HCT116 (cell line): ENCODE measurements around the gene RRBP1. TPM values are rescaled to one million over a fixed set of nuclear protein-coding genes. Genes with fewer than 3 reads are reported as not detected.

Experiments used
- ATAC-seq: fragments of 200-7000 bp; cut with Tn5 transposase; 2 replicates; pipeline ENCODE4 v1.9.1; 2020; ENCODE audit warnings: mild to moderate bottlenecking, moderate library complexity
- BruUV-seq: library from RNA; stranded (reverse); fragments of 400-500 nt; replicated peaks from 2 replicates; lab custom pipeline; 2021; lab: Mats Ljungman, UMichigan
- CTCF ChIA-PET: fragments of 300-600 bp; sonication (Branson Sonifier 250); formaldehyde crosslinking; loops from one replicate; lab custom pipeline; 2021; ENCODE audit warnings: antibody characterized with exemption; lab: Charles Lee
- POLR2A ChIA-PET: fragments of 300-600, 350-600 bp; sonication (Branson Sonifier 250); formaldehyde crosslinking; loops from one replicate; lab custom pipeline; 2021; ENCODE audit warnings: antibody characterized with exemption; lab: Charles Lee
- RAD21 ChIA-PET, 2 experiments: fragments of 300-600 bp; sonication (Branson Sonifier 250); formaldehyde crosslinking; loops; one replicate each; lab custom pipeline; 2023; ENCODE audit warnings: low total read pairs in 2 of 2; ENCODE audit not compliant: uncharacterized antibody in 2 of 2, unreplicated experiment in 2 of 2, low non-redundant PET in 1 of 2; lab: Charles Lee
- DNase-seq: peaks from one replicate; pipeline ENCODE4 v3.0.0-alpha.2; 2010; ENCODE audit warnings: low read depth, low spot score
- H2AFZ ChIP-seq: fragments of 200-600 bp; shearing (Covaris generic), sonication (generic); 2 replicates; pipeline ENCODE4 v1.6.1; 2017; ENCODE audit warnings: low read depth, mixed run types, mixed read lengths, antibody characterized with exemption, low read length; ENCODE audit not compliant: poor library complexity, severe bottlenecking
- H3K27ac ChIP-seq: 2 replicates; pipeline ENCODE4 v1.5.1; 2012; ENCODE audit warnings: low read depth, low read length
- H3K27me3 ChIP-seq: fragments of 200-600 bp; sonication (generic); 2 replicates; pipeline ENCODE4 v1.6.1; 2016; ENCODE audit warnings: mixed run types, low read length, mixed read lengths; ENCODE audit not compliant: insufficient read depth
- H3K36me3 ChIP-seq, 2 experiments: fragments of 200-500 bp in 1 of 2; fragments of 200-600 bp in 1 of 2; sonication (Bioruptor generic) in 1 of 2; sonication (generic) in 1 of 2; 2 replicates each; pipeline versions ENCODE4 v1.5.1 to v1.6.1; 2014 to 2016; ENCODE audit warnings: low read length in 2 of 2, inconsistent platforms in 1 of 2, mixed read lengths in 1 of 2, mixed run types in 1 of 2; ENCODE audit not compliant: insufficient read depth in 2 of 2, control insufficient read depth in 1 of 2
- H3K4me1 ChIP-seq, 2 experiments: fragments of 200-600 bp in 1 of 2; sonication (generic) in 1 of 2; 2 replicates each; pipeline versions ENCODE4 v1.5.1 to v1.6.1; 2012 to 2017; ENCODE audit warnings: low read length in 2 of 2, inconsistent platforms in 1 of 2, mild to moderate bottlenecking in 1 of 2, mixed read lengths in 1 of 2, mixed run types in 1 of 2, moderate library complexity in 1 of 2; ENCODE audit not compliant: insufficient read depth in 2 of 2, control insufficient read depth in 1 of 2
- H3K4me2 ChIP-seq: fragments of 200-600 bp; sonication (generic); 2 replicates; pipeline ENCODE4 v1.6.1; 2017; ENCODE audit warnings: mixed run types, low read length, mixed read lengths
- H3K4me3 ChIP-seq, 2 experiments: fragments of 200-600 bp in 1 of 2; sonication (generic) in 1 of 2; replicated peaks in 1 of 2; 2 replicates each; pipeline ENCODE4 v1.5.1; 2011 to 2016; ENCODE audit warnings: low read length in 2 of 2, control low read depth in 1 of 2, low read depth in 1 of 2, mild to moderate bottlenecking in 1 of 2, mixed read lengths in 1 of 2, mixed run types in 1 of 2
- H3K79me2 ChIP-seq: fragments of 200-600 bp; sonication (generic); 2 replicates; pipeline ENCODE4 v1.6.1; 2017; ENCODE audit warnings: mild to moderate bottlenecking, mixed run types, low read length, moderate library complexity, mixed read lengths; ENCODE audit not compliant: insufficient read depth
- H3K9ac ChIP-seq: fragments of 200-600 bp; sonication (generic); 2 replicates; pipeline ENCODE4 v1.6.1; 2016; ENCODE audit warnings: low read length, mixed read lengths
- H3K9me2 ChIP-seq: fragments of 200-600 bp; sonication (generic), shearing (Covaris generic); 2 replicates; pipeline ENCODE4 v1.6.1; 2017; ENCODE audit warnings: mixed run types, mild to moderate bottlenecking, moderate library complexity; ENCODE audit not compliant: insufficient read depth
- H3K9me3 ChIP-seq, 2 experiments: fragments of 200-500 bp in 1 of 2; fragments of 200-600 bp in 1 of 2; sonication (Bioruptor generic) in 1 of 2; sonication (generic) in 1 of 2; 2 replicates each; pipeline ENCODE4 v1.6.1; 2014 to 2017; ENCODE audit warnings: low read length in 2 of 2, mixed read lengths in 2 of 2, inconsistent platforms in 1 of 2, low read depth in 1 of 2, mild to moderate bottlenecking in 1 of 2, mixed run types in 1 of 2, moderate library complexity in 1 of 2; ENCODE audit not compliant: control insufficient read depth in 1 of 2, insufficient read depth in 1 of 2
- H4K20me1 ChIP-seq: fragments of 200-600 bp; sonication (generic), shearing (Covaris generic); 2 replicates; pipeline ENCODE4 v1.6.1; 2017; ENCODE audit warnings: mixed run types, mild to moderate bottlenecking, moderate library complexity; ENCODE audit not compliant: insufficient read depth
- CBX3 ChIP-seq: IDR thresholded peaks from 2 replicates; pipeline ENCODE4 v1.6.1; 2012; ENCODE audit warnings: low read depth
- EGR1 ChIP-seq: IDR thresholded peaks from 2 replicates; pipeline ENCODE4 v1.6.1; 2012; ENCODE audit warnings: low read depth
- ELF1 ChIP-seq: IDR thresholded peaks from 2 replicates; pipeline ENCODE4 v1.6.1; 2012; ENCODE audit warnings: low read depth, borderline replicate concordance
- EZH2phosphoT487 ChIP-seq: fragments of 200-600 bp; IDR thresholded peaks from 2 replicates; pipeline ENCODE4 v1.6.1; 2018; ENCODE audit warnings: antibody characterized with exemption, borderline replicate concordance
- FOSL1 ChIP-seq: IDR thresholded peaks from 2 replicates; pipeline ENCODE4 v1.6.1; 2012; ENCODE audit warnings: low read depth
- POLR2A ChIP-seq: IDR thresholded peaks from 2 replicates; pipeline ENCODE4 v1.7.0; 2011; ENCODE audit warnings: borderline replicate concordance; ENCODE audit not compliant: insufficient read depth, insufficient read length; ENCODE audit errors: extremely low read depth
- POLR2AphosphoS5 ChIP-seq: IDR thresholded peaks from 2 replicates; pipeline ENCODE4 v1.6.1; 2011; ENCODE audit warnings: mild to moderate bottlenecking, low read depth, low read length, moderate library complexity
- SIN3A ChIP-seq: IDR thresholded peaks from 2 replicates; pipeline ENCODE4 v1.6.1; 2012; ENCODE audit warnings: low read depth
- SP1 ChIP-seq: IDR thresholded peaks from 2 replicates; pipeline ENCODE4 v1.6.1; 2012; ENCODE audit warnings: low read depth
- SRF ChIP-seq: IDR thresholded peaks from 2 replicates; pipeline ENCODE4 v1.6.1; 2012; ENCODE audit warnings: low read depth
- TCF7L2 ChIP-seq: IDR thresholded peaks from 2 replicates; pipeline ENCODE4 v1.7.0; 2011; ENCODE audit warnings: borderline replicate concordance, inconsistent platforms; ENCODE audit not compliant: insufficient read depth, insufficient read length; ENCODE audit errors: extremely low read depth
- YY1 ChIP-seq: IDR thresholded peaks from 2 replicates; pipeline ENCODE4 v1.6.1; 2011; ENCODE audit warnings: low read length, low read depth, moderate library complexity, mild to moderate bottlenecking; ENCODE audit not compliant: insufficient replicate concordance; ENCODE audit errors: extremely low read depth
- ZNF274 ChIP-seq: fragments of 200-500 bp; sonication (Bioruptor generic); IDR thresholded peaks from 2 replicates; pipeline ENCODE4 v1.6.1; 2014; ENCODE audit warnings: mild to moderate bottlenecking, low read depth, low read length, inconsistent platforms
- intact Hi-C: fragments of 100-400 bp; cut with micrococcal nuclease; formaldehyde crosslinking; loops from 2 replicates; pipeline ENCODE4 v1.10.0; 2022
- total RNA-seq: library from RNA; stranded (reverse); gene quantifications from one replicate; pipeline ENCODE4 v1.2.1, GENCODE V29; 2021; ENCODE audit not compliant: unreplicated experiment
- TF ChIP-seq, protein P1 (sequence below): IDR thresholded peaks from 2 replicates; pipeline ENCODE4 v1.6.1; 2012; ENCODE audit warnings: low read depth
- TF ChIP-seq, protein P2 (sequence below): IDR thresholded peaks from 2 replicates; pipeline ENCODE4 v1.6.1; 2012
- TF ChIP-seq, protein P3 (sequence below): IDR thresholded peaks from 2 replicates; pipeline ENCODE4 v1.6.1; 2012
- TF ChIP-seq, protein P4 (sequence below): IDR thresholded peaks from 2 replicates; pipeline ENCODE4 v1.6.1; 2011; ENCODE audit warnings: mild to moderate bottlenecking, low read length, moderate library complexity; ENCODE audit not compliant: insufficient replicate concordance; ENCODE audit errors: extremely low read depth

RRBP1 gene
- total RNA-seq, 1 experiment from 2014 or later, result 123 TPM

- Histone ChIP-seq H3K36me3 (peaks cover 15 to 21% of the 10 kb centered on the region in 2 experiments; a peak in 2 of 4 replicates), H3K4me2 (no peak overlapping the region), H3K4me3 (no peak overlapping the region), H3K27me3 (no peaks in the 10 kb centered on the region; the same call in 1 of the 2 replicates), H3K79me2 (peaks cover 73% of the 10 kb centered on the region), H3K9me2 (no peaks in the 10 kb centered on the region), H3K4me1 (peaks cover 24 to 33% of the 10 kb centered on the region in 2 experiments), H3K27ac (no peak overlapping the region), H2AFZ (no peak overlapping the region), H4K20me1 (no peaks in the 10 kb centered on the region), H3K9ac (no peak overlapping the region), H3K9me3 (no peaks in the 10 kb centered on the region)
- TF ChIP-seq SP1 (no peak), CBX3 (no peak), SRF (no peak), SIN3A (no peak), POLR2A (no peak), EZH2phosphoT487 (no peak), ZNF274 (no peak), TCF7L2 (no peak), ELF1 (no peak), EGR1 (no peak), POLR2AphosphoS5 (no peak), FOSL1 (no peak), YY1 (no peak)
- TF ChIP-seq, protein P1, sequence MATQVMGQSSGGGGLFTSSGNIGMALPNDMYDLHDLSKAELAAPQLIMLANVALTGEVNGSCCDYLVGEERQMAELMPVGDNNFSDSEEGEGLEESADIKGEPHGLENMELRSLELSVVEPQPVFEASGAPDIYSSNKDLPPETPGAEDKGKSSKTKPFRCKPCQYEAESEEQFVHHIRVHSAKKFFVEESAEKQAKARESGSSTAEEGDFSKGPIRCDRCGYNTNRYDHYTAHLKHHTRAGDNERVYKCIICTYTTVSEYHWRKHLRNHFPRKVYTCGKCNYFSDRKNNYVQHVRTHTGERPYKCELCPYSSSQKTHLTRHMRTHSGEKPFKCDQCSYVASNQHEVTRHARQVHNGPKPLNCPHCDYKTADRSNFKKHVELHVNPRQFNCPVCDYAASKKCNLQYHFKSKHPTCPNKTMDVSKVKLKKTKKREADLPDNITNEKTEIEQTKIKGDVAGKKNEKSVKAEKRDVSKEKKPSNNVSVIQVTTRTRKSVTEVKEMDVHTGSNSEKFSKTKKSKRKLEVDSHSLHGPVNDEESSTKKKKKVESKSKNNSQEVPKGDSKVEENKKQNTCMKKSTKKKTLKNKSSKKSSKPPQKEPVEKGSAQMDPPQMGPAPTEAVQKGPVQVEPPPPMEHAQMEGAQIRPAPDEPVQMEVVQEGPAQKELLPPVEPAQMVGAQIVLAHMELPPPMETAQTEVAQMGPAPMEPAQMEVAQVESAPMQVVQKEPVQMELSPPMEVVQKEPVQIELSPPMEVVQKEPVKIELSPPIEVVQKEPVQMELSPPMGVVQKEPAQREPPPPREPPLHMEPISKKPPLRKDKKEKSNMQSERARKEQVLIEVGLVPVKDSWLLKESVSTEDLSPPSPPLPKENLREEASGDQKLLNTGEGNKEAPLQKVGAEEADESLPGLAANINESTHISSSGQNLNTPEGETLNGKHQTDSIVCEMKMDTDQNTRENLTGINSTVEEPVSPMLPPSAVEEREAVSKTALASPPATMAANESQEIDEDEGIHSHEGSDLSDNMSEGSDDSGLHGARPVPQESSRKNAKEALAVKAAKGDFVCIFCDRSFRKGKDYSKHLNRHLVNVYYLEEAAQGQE, result no peak
- TF ChIP-seq, protein P2, sequence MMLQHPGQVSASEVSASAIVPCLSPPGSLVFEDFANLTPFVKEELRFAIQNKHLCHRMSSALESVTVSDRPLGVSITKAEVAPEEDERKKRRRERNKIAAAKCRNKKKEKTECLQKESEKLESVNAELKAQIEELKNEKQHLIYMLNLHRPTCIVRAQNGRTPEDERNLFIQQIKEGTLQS, result no peak
- TF ChIP-seq, protein P3, sequence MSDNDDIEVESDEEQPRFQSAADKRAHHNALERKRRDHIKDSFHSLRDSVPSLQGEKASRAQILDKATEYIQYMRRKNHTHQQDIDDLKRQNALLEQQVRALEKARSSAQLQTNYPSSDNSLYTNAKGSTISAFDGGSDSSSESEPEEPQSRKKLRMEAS, result no peak
- TF ChIP-seq, protein P4, sequence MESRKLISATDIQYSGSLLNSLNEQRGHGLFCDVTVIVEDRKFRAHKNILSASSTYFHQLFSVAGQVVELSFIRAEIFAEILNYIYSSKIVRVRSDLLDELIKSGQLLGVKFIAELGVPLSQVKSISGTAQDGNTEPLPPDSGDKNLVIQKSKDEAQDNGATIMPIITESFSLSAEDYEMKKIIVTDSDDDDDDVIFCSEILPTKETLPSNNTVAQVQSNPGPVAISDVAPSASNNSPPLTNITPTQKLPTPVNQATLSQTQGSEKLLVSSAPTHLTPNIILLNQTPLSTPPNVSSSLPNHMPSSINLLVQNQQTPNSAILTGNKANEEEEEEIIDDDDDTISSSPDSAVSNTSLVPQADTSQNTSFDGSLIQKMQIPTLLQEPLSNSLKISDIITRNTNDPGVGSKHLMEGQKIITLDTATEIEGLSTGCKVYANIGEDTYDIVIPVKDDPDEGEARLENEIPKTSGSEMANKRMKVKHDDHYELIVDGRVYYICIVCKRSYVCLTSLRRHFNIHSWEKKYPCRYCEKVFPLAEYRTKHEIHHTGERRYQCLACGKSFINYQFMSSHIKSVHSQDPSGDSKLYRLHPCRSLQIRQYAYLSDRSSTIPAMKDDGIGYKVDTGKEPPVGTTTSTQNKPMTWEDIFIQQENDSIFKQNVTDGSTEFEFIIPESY, result no peak
- CTCF ChIA-PET, result interaction anchor here (1.2 kb wide), 1 partner anchor 27 kb away, joined by 3 read pairs; no protein-coding TSS in a partner anchor
- ATAC-seq (no peak), DNase-seq (no peak)
- POLR2A ChIA-PET, result no interaction called here
- no TSS peak for BruUV-seq
- RAD21 ChIA-PET, result no interaction called here
- intact Hi-C loops, result no loop called here
These were observed 3.7 kb downstream of the RRBP1 start for GRCh38 chr20:17678295-17678694.
